Testis (tissue), 2 donors: Measurements from ENCODE around the gene CATSPER1.

Experiments used
- POLR2A ChIP-seq: fragments of 450-650 bp; IDR thresholded peaks from one replicate; pipeline ENCODE4 v1.6.1; 2017; ENCODE audit warnings: antibody characterized with exemption, mild to moderate bottlenecking, moderate library complexity
- TF ChIP-seq, protein P1 (sequence below), 3 experiments: fragments of 450-650 bp in 2 of 3; fragments of 200-600 bp in 1 of 3; sonication (generic) in 1 of 3; IDR thresholded peaks; one replicate each; pipeline ENCODE4 v1.5.1; 2016 to 2019; ENCODE audit warnings: antibody characterized with exemption in 3 of 3, mild to moderate bottlenecking in 2 of 3, moderate library complexity in 1 of 3

DNA sequence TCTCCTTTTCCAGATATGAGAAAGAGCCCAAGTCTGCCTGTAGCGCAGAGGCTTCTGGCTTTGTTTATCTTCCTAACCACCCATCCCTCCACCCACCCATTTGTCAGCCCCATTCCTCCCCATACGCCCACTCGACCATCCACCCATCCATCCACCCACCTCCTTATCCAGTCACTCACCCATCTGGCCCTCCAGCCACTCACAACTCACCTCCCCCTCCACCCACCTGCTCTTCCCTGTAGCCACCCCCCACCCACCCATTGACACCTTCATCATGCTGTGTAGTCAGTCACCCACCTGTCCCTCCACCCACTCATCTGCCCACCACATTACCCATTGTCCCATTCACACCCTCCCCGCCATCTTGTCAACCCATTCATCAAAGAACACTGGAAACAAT lies 9.0 kb downstream of the CATSPER1 start:
- TF ChIP-seq, protein P1, sequence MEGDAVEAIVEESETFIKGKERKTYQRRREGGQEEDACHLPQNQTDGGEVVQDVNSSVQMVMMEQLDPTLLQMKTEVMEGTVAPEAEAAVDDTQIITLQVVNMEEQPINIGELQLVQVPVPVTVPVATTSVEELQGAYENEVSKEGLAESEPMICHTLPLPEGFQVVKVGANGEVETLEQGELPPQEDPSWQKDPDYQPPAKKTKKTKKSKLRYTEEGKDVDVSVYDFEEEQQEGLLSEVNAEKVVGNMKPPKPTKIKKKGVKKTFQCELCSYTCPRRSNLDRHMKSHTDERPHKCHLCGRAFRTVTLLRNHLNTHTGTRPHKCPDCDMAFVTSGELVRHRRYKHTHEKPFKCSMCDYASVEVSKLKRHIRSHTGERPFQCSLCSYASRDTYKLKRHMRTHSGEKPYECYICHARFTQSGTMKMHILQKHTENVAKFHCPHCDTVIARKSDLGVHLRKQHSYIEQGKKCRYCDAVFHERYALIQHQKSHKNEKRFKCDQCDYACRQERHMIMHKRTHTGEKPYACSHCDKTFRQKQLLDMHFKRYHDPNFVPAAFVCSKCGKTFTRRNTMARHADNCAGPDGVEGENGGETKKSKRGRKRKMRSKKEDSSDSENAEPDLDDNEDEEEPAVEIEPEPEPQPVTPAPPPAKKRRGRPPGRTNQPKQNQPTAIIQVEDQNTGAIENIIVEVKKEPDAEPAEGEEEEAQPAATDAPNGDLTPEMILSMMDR (IDR thresholded peaks at IDR 0.05), result no peak
- no peak for TF ChIP-seq POLR2A
